Liver (tissue), 9 donors: ENCODE results near the gene RCAN2. TPM values are rescaled to one million over a fixed set of nuclear protein-coding genes. Genes with fewer than 3 reads are reported as not detected.

Experiments
- DNase-seq: peaks from one replicate; pipeline ENCODE4 v3.0.0-alpha.2; 2017; ENCODE audit warnings: low spot score
- H3K27ac ChIP-seq, 2 donors: one replicate each; pipeline ENCODE4 v1.7.0; 2013; ENCODE audit warnings: inconsistent platforms in 2 of 2, low read length in 2 of 2, control low read depth in 1 of 2, low read depth in 1 of 2, mild to moderate bottlenecking in 1 of 2
- H3K27me3 ChIP-seq, 4 donors: one replicate each; pipeline versions ENCODE4 v1.6.1 to v1.7.0; 2013; ENCODE audit warnings: low read length in 3 of 4, inconsistent platforms in 1 of 4, mild to moderate bottlenecking in 1 of 4, moderate library complexity in 1 of 4; ENCODE audit not compliant: control insufficient read depth in 4 of 4, insufficient read depth in 4 of 4
- H3K36me3 ChIP-seq, 4 donors: one replicate each; pipeline versions ENCODE4 v1.6.1 to v1.7.0; 2013; ENCODE audit warnings: low read length in 3 of 4, mild to moderate bottlenecking in 3 of 4, low read depth in 1 of 4, moderate library complexity in 1 of 4; ENCODE audit not compliant: control insufficient read depth in 4 of 4, insufficient read depth in 3 of 4
- H3K4me1 ChIP-seq, 4 donors: one replicate each; pipeline versions ENCODE4 v1.6.1 to v1.7.0; 2013; ENCODE audit warnings: low read length in 3 of 4, mild to moderate bottlenecking in 3 of 4, moderate library complexity in 1 of 4; ENCODE audit not compliant: control insufficient read depth in 4 of 4, insufficient read depth in 4 of 4
- H3K4me3 ChIP-seq, 3 donors: one replicate each; pipeline versions ENCODE4 v1.6.1 to v1.7.0; 2013; ENCODE audit warnings: low read length in 3 of 3, control low read depth in 1 of 3, low read depth in 1 of 3, mild to moderate bottlenecking in 1 of 3
- H3K9ac ChIP-seq, 2 donors: one replicate each; pipeline ENCODE4 v1.7.0; 2013; ENCODE audit warnings: low read length in 2 of 2, mild to moderate bottlenecking in 2 of 2, moderate library complexity in 2 of 2, control low read depth in 1 of 2, low read depth in 1 of 2
- H3K9me3 ChIP-seq, 4 donors: one replicate each; pipeline versions ENCODE4 v1.6.1 to v1.7.0; 2013; ENCODE audit warnings: low read length in 3 of 4; ENCODE audit not compliant: control insufficient read depth in 4 of 4
- EGR1 ChIP-seq, 2 donors: IDR thresholded peaks; 2 replicates each; pipeline ENCODE4 v1.6.1; 2016 to 2018; ENCODE audit warnings: antibody characterized with exemption in 2 of 2, low read depth in 2 of 2
- FOXA1 ChIP-seq: IDR thresholded peaks from 2 replicates; pipeline ENCODE4 v1.6.1; 2016; ENCODE audit warnings: antibody characterized with exemption
- FOXA2 ChIP-seq: IDR thresholded peaks from 2 replicates; pipeline ENCODE4 v1.6.1; 2016; ENCODE audit warnings: antibody characterized with exemption
- GABPA ChIP-seq, 2 donors: IDR thresholded peaks in 1 of 2; conservative IDR thresholded peaks in 1 of 2; 2 replicates each; pipeline ENCODE4 v1.6.1; 2016; ENCODE audit warnings: antibody characterized with exemption in 2 of 2, mild to moderate bottlenecking in 1 of 2, moderate library complexity in 1 of 2
- HNF4A ChIP-seq, 2 donors: conservative IDR thresholded peaks; 2 replicates each; pipeline ENCODE4 v1.6.1; 2016; ENCODE audit warnings: antibody characterized with exemption in 2 of 2, mild to moderate bottlenecking in 2 of 2
- HNF4G ChIP-seq: IDR thresholded peaks from 2 replicates; pipeline ENCODE4 v1.6.1; 2016; ENCODE audit warnings: antibody characterized with exemption
- JUND ChIP-seq, 2 donors: IDR thresholded peaks; 2 replicates each; pipeline ENCODE4 v1.6.1; 2016; ENCODE audit warnings: antibody characterized with exemption in 2 of 2
- NR2F2 ChIP-seq: IDR thresholded peaks from 2 replicates; pipeline ENCODE4 v1.6.1; 2016; ENCODE audit warnings: antibody characterized with exemption
- RAD21 ChIP-seq, 2 donors: IDR thresholded peaks; 2 replicates each; pipeline ENCODE4 v1.6.1; 2016; ENCODE audit warnings: antibody characterized with exemption in 2 of 2, mild to moderate bottlenecking in 2 of 2
- RXRA ChIP-seq, 2 donors: IDR thresholded peaks; 2 replicates each; pipeline ENCODE4 v1.6.1; 2017 to 2018; ENCODE audit warnings: antibody characterized with exemption in 2 of 2, mild to moderate bottlenecking in 1 of 2
- SP1 ChIP-seq: IDR thresholded peaks from 2 replicates; pipeline ENCODE4 v1.6.1; 2018; ENCODE audit warnings: antibody characterized with exemption, mild to moderate bottlenecking
- TAF1 ChIP-seq: conservative IDR thresholded peaks from 2 replicates; pipeline ENCODE4 v1.6.1; 2016; ENCODE audit warnings: antibody characterized with exemption, mild to moderate bottlenecking
- YY1 ChIP-seq: IDR thresholded peaks from 2 replicates; pipeline ENCODE4 v1.6.1; 2016; ENCODE audit warnings: antibody characterized with exemption, mild to moderate bottlenecking
- polyA plus RNA-seq, 2 donors: library from polyadenylated mRNA; stranded (reverse) in 1 of 2; unstranded in 1 of 2; fragments of 200-250 nt in 1 of 2; fragments of >200 nt in 1 of 2; fragmentation: Nextera tagmentation in 1 of 2; extraction: Ambion mirVana in 1 of 2; gene quantifications; one replicate each; pipeline versions ENCODE4 v1.2.1 to v1.2.3, GENCODE V29; 2013 to 2015
- total RNA-seq, 2 donors: library from RNA; depleted of rRNA; stranded (reverse); fragments of >200 nt; gene quantifications; one replicate each; pipeline ENCODE4 v1.2.3, GENCODE V29; 2014
- TF ChIP-seq, protein P1 (sequence below): IDR thresholded peaks from 2 replicates; pipeline ENCODE4 v1.6.1; 2016; ENCODE audit warnings: antibody characterized with exemption
- TF ChIP-seq, protein P2 (sequence below): IDR thresholded peaks from 2 replicates; pipeline ENCODE4 v1.6.1; 2016; ENCODE audit warnings: antibody characterized with exemption
- TF ChIP-seq, protein P3 (sequence below): fragments of 150-350 bp; IDR thresholded peaks from 2 replicates; pipeline ENCODE4 v1.5.1; 2017; ENCODE audit warnings: improper control_type of control experiment, low read depth, low read length; ENCODE audit not compliant: missing input control
- TF ChIP-seq, protein P4 (sequence below): IDR thresholded peaks from 2 replicates; pipeline ENCODE4 v1.6.1; 2016; ENCODE audit warnings: antibody characterized with exemption
- TF ChIP-seq, protein P5 (sequence below): IDR thresholded peaks from 2 replicates; pipeline ENCODE4 v1.6.1; 2016; ENCODE audit warnings: antibody characterized with exemption, mild to moderate bottlenecking
- donor health status: healthy.
- donor health status: healthy.
- donor health status: healthy.
- donor health status: healthy.
- donor health status: healthy.

The RCAN2 gene
- total and polyA plus RNA-seq, 4 donors, result 0.19 to 8.2 (median 2.4) TPM

DNA sequence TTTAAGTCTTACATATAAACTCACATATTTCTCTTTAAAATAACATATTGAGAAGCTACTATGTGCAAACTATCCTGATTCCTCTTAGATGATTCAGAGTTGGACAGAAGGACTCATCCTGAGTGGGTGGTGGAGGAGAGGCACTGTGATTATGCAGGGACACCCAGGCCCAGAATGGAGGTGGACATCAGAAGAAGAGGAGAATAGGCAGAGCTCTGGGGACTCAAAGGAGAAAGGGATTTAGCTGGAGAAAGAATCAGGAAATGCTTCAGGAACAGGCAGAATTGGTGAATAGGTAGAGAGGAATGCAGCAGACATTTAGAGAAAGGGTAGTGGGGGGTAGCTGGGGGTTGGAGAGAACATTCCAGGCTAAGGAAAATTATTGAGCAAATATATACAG lies 17.4 kb downstream of the RCAN2 start:
- Histone ChIP-seq H3K27me3 (no peaks in the 10 kb centered on the region), H3K4me3 (no peak overlapping the region)
- TF ChIP-seq NR2F2, result no peak
- TF ChIP-seq, protein P1, sequence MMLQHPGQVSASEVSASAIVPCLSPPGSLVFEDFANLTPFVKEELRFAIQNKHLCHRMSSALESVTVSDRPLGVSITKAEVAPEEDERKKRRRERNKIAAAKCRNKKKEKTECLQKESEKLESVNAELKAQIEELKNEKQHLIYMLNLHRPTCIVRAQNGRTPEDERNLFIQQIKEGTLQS, result no peak
- TF ChIP-seq, protein P2, sequence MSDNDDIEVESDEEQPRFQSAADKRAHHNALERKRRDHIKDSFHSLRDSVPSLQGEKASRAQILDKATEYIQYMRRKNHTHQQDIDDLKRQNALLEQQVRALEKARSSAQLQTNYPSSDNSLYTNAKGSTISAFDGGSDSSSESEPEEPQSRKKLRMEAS, result no peak
- TF ChIP-seq FOXA1, result no peak
- no peak for TF ChIP-seq HNF4G
- no peak for TF ChIP-seq TAF1
- TF ChIP-seq JUND (IDR thresholded peaks at IDR 0.05), result no peak
- no peak for TF ChIP-seq YY1
- TF ChIP-seq, protein P3, sequence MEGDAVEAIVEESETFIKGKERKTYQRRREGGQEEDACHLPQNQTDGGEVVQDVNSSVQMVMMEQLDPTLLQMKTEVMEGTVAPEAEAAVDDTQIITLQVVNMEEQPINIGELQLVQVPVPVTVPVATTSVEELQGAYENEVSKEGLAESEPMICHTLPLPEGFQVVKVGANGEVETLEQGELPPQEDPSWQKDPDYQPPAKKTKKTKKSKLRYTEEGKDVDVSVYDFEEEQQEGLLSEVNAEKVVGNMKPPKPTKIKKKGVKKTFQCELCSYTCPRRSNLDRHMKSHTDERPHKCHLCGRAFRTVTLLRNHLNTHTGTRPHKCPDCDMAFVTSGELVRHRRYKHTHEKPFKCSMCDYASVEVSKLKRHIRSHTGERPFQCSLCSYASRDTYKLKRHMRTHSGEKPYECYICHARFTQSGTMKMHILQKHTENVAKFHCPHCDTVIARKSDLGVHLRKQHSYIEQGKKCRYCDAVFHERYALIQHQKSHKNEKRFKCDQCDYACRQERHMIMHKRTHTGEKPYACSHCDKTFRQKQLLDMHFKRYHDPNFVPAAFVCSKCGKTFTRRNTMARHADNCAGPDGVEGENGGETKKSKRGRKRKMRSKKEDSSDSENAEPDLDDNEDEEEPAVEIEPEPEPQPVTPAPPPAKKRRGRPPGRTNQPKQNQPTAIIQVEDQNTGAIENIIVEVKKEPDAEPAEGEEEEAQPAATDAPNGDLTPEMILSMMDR, result no peak
- no peak for TF ChIP-seq GABPA (IDR thresholded peaks at IDR 0.05 in 1 of 2, conservative IDR thresholded peaks at IDR 0.05 in 1 of 2)
- no peak for TF ChIP-seq HNF4A (conservative IDR thresholded peaks at IDR 0.05)
- TF ChIP-seq, protein P4, sequence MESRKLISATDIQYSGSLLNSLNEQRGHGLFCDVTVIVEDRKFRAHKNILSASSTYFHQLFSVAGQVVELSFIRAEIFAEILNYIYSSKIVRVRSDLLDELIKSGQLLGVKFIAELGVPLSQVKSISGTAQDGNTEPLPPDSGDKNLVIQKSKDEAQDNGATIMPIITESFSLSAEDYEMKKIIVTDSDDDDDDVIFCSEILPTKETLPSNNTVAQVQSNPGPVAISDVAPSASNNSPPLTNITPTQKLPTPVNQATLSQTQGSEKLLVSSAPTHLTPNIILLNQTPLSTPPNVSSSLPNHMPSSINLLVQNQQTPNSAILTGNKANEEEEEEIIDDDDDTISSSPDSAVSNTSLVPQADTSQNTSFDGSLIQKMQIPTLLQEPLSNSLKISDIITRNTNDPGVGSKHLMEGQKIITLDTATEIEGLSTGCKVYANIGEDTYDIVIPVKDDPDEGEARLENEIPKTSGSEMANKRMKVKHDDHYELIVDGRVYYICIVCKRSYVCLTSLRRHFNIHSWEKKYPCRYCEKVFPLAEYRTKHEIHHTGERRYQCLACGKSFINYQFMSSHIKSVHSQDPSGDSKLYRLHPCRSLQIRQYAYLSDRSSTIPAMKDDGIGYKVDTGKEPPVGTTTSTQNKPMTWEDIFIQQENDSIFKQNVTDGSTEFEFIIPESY, result no peak
- TF ChIP-seq SP1, result no peak
- TF ChIP-seq FOXA2, result no peak
- no peak for TF ChIP-seq RXRA (IDR thresholded peaks at IDR 0.05)
- TF ChIP-seq, protein P5, sequence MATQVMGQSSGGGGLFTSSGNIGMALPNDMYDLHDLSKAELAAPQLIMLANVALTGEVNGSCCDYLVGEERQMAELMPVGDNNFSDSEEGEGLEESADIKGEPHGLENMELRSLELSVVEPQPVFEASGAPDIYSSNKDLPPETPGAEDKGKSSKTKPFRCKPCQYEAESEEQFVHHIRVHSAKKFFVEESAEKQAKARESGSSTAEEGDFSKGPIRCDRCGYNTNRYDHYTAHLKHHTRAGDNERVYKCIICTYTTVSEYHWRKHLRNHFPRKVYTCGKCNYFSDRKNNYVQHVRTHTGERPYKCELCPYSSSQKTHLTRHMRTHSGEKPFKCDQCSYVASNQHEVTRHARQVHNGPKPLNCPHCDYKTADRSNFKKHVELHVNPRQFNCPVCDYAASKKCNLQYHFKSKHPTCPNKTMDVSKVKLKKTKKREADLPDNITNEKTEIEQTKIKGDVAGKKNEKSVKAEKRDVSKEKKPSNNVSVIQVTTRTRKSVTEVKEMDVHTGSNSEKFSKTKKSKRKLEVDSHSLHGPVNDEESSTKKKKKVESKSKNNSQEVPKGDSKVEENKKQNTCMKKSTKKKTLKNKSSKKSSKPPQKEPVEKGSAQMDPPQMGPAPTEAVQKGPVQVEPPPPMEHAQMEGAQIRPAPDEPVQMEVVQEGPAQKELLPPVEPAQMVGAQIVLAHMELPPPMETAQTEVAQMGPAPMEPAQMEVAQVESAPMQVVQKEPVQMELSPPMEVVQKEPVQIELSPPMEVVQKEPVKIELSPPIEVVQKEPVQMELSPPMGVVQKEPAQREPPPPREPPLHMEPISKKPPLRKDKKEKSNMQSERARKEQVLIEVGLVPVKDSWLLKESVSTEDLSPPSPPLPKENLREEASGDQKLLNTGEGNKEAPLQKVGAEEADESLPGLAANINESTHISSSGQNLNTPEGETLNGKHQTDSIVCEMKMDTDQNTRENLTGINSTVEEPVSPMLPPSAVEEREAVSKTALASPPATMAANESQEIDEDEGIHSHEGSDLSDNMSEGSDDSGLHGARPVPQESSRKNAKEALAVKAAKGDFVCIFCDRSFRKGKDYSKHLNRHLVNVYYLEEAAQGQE, result no peak
- no peak for TF ChIP-seq EGR1 (IDR thresholded peaks at IDR 0.05; ENCODE audit: low read depth in 2 of 2)
- no peak for TF ChIP-seq RAD21 (IDR thresholded peaks at IDR 0.05)

More for the DNA sequence above, 17.4 kb downstream of the RCAN2 start:
- DNase-seq, result no peak
- Histone ChIP-seq H3K4me1 (no peaks in the 10 kb centered on the region), H3K9ac (no peak overlapping the region), H3K27ac (no peak overlapping the region), H3K9me3 (no peaks in the 10 kb centered on the region), H3K36me3 (no peaks in the 10 kb centered on the region)
